ENCODE measurements around the gene GLTP.
A peak's percentile ranks its signal among the peaks of the same experiment; 100 is the strongest.
"Not testable (repeated sequence)": the region's sequence is repeated elsewhere in the genome, so short reads cannot be mapped to it uniquely, and the experiment has no call there.

Gene GLTP

GRCh38 chr12:109902891-109903418 is 22.6 kb upstream of the GLTP start:
- DNase-seq (ENCODE audit: low spot score): no peak

- DNase-seq (ENCODE audit: low spot score): no peak
Observed at GRCh38 chr12:109900752-109901580, 20.6 kb upstream of the GLTP start.

- peak; percentile 81 for DNase-seq (ENCODE audit: low spot score)
Observed at GRCh38 chr12:109899783-109900751, 19.7 kb upstream of the GLTP start, which contains the start of gene TCHP. Gene TCHP, plus strand, starts transcription at chr12:109900274. Its CDS starts 2,753 bp downstream, at chr12:109903027.

GRCh38 chr12:109899345-109899744 is 19.0 kb upstream of the GLTP start:
- not testable (repeated sequence) for DNase-seq (ENCODE audit: low spot score)

GRCh38 chr12:109897029-109897428 is 16.7 kb upstream of the GLTP start:
- DNase-seq (ENCODE audit: low spot score): no peak

GRCh38 chr12:109896188-109896587 is 15.8 kb upstream of the GLTP start:
- DNase-seq (ENCODE audit: low spot score): no peak

GRCh38 chr12:109894939-109895338 is 14.6 kb upstream of the GLTP start:
- DNase-seq (ENCODE audit: low spot score): no peak

- no peak for DNase-seq (ENCODE audit: low spot score)
Observed at GRCh38 chr12:109893261-109893995, 13.1 kb upstream of the GLTP start.

- peak; percentile 28 for DNase-seq (ENCODE audit: low spot score)
Observed at GRCh38 chr12:109892748-109893147, 12.4 kb upstream of the GLTP start.

GRCh38 chr12:109892165-109892715 is 11.9 kb upstream of the GLTP start:
- DNase-seq (ENCODE audit: low spot score): no peak

- not testable (repeated sequence) for DNase-seq (ENCODE audit: low spot score)
Observed at GRCh38 chr12:109891731-109892130, 11.4 kb upstream of the GLTP start.

- no peak for DNase-seq (ENCODE audit: low spot score)
Observed at GRCh38 chr12:109890620-109891170, 10.4 kb upstream of the GLTP start.

GRCh38 chr12:109888179-109889020 is 8.1 kb upstream of the GLTP start:
- DNase-seq (ENCODE audit: low spot score): peak; percentile 57

- DNase-seq (ENCODE audit: low spot score): no peak
Observed at GRCh38 chr12:109885616-109886015, 5.3 kb upstream of the GLTP start.

GRCh38 chr12:109883461-109883860 is 3.1 kb upstream of the GLTP start:
- no peak for DNase-seq (ENCODE audit: low spot score)

- no peak for DNase-seq (ENCODE audit: low spot score)
Observed at GRCh38 chr12:109881752-109882151, 1.4 kb upstream of the GLTP start.

- DNase-seq (ENCODE audit: low spot score): no peak
Observed at GRCh38 chr12:109880938-109881337, 597 bp upstream of the GLTP start.

- DNase-seq (ENCODE audit: low spot score): no peak
Observed at GRCh38 chr12:109879351-109880042, 844 bp downstream of the GLTP start.

GRCh38 chr12:109878749-109879148 is 1.6 kb downstream of the GLTP start:
- no peak for DNase-seq (ENCODE audit: low spot score)

- no peak for DNase-seq (ENCODE audit: low spot score)
Observed at GRCh38 chr12:109878247-109878625, 2.1 kb downstream of the GLTP start.

All from CD4-positive, alpha-beta T cell treated with Interleukin-15 for 4 hours (primary cell).